NB4 (cell line): ENCODE measurements around the gene PPM1B.

Experiments used
- CTCF ChIP-seq: IDR thresholded peaks from one replicate; pipeline ENCODE4 v1.5.1; 2012; ENCODE audit warnings: low read depth, low read length
- MYC ChIP-seq: IDR thresholded peaks from 2 replicates; pipeline ENCODE4 v1.6.1; 2011; ENCODE audit warnings: low read depth, low read length
- POLR2A ChIP-seq: IDR thresholded peaks from 2 replicates; pipeline ENCODE4 v1.6.1; 2011; ENCODE audit warnings: mild to moderate bottlenecking; ENCODE audit not compliant: insufficient read length; ENCODE audit errors: extremely low read depth
- TF ChIP-seq, protein P1 (sequence below): IDR thresholded peaks from 2 replicates; pipeline ENCODE4 v1.6.1; 2011; ENCODE audit warnings: low read depth, low read length

GRCh38 chr2:44275927-44276303 lies 107.2 kb downstream of the PPM1B start:
- TF ChIP-seq CTCF, result no peak
- TF ChIP-seq MYC, result no peak
- no peak for TF ChIP-seq POLR2A
- TF ChIP-seq, protein P1, sequence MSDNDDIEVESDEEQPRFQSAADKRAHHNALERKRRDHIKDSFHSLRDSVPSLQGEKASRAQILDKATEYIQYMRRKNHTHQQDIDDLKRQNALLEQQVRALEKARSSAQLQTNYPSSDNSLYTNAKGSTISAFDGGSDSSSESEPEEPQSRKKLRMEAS, result no peak
